HEK293 (cell line): ENCODE results near the gene EXOC7.

Source experiments
- ATF2 ChIP-seq: fragments of 450-650 bp; formaldehyde crosslinking; IDR thresholded peaks from 2 replicates; pipeline ENCODE4 v1.5.1; 2016; ENCODE audit warnings: missing biosample characterization, missing genetic modification characterization, low read depth
- CTCF ChIP-seq: fragments of 450-650 bp; formaldehyde crosslinking; IDR thresholded peaks from 2 replicates; pipeline ENCODE4 v1.5.1; 2016; ENCODE audit warnings: missing biosample characterization, missing genetic modification characterization
- GLI2 ChIP-seq: fragments of 450-650 bp; formaldehyde crosslinking; IDR thresholded peaks from 2 replicates; pipeline ENCODE4; 2017; ENCODE audit warnings: missing biosample characterization, missing genetic modification characterization, low read depth, borderline replicate concordance
- ZBTB26 ChIP-seq: fragments of 450-650 bp; formaldehyde crosslinking; optimal IDR thresholded peaks from 2 replicates; pipeline ENCODE3; 2016; ENCODE audit warnings: missing biosample characterization, mild to moderate bottlenecking, missing genetic modification characterization
- ZNF133 ChIP-seq: fragments of 450-650 bp; formaldehyde crosslinking; IDR thresholded peaks from 2 replicates; pipeline ENCODE4 v1.5.1; 2016; ENCODE audit warnings: missing biosample characterization, missing genetic modification characterization
- ZNF138 ChIP-seq: fragments of 450-650 bp; formaldehyde crosslinking; IDR thresholded peaks from 2 replicates; pipeline ENCODE4 v1.5.1; 2016; ENCODE audit warnings: missing biosample characterization, missing genetic modification characterization, borderline replicate concordance
- ZNF362 ChIP-seq: fragments of 450-650 bp; formaldehyde crosslinking; IDR thresholded peaks from 2 replicates; pipeline ENCODE4 v1.5.1; 2016; ENCODE audit warnings: missing biosample characterization, missing genetic modification characterization
- ZNF404 ChIP-seq: fragments of 450-650 bp; formaldehyde crosslinking; IDR thresholded peaks from 2 replicates; pipeline ENCODE4 v1.5.1; 2017; ENCODE audit warnings: missing biosample characterization, missing genetic modification characterization
- ZNF830 ChIP-seq: fragments of 450-650 bp; IDR thresholded peaks from 2 replicates; pipeline ENCODE4 v1.5.0; 2018; ENCODE audit warnings: missing biosample characterization, missing genetic modification characterization, low read depth, mild to moderate bottlenecking, moderate library complexity
- TF ChIP-seq, protein P1 (sequence below): fragments of 450-650 bp; formaldehyde crosslinking; IDR thresholded peaks from 2 replicates; pipeline ENCODE4 v1.5.1; 2016; ENCODE audit warnings: missing biosample characterization, missing genetic modification characterization

- no peak for TF ChIP-seq ZNF362 (tag by site-specific recombination)
- no peak for TF ChIP-seq GLI2 (tag by site-specific recombination)
- TF ChIP-seq ATF2 (tag by site-specific recombination): peak; percentile 95
- TF ChIP-seq ZNF133 (tag by site-specific recombination): no peak
- TF ChIP-seq CTCF: no peak
- no peak for TF ChIP-seq ZBTB26 (tag by site-specific recombination)
- TF ChIP-seq ZNF404 (tag by site-specific recombination): no peak
- TF ChIP-seq, protein P1, sequence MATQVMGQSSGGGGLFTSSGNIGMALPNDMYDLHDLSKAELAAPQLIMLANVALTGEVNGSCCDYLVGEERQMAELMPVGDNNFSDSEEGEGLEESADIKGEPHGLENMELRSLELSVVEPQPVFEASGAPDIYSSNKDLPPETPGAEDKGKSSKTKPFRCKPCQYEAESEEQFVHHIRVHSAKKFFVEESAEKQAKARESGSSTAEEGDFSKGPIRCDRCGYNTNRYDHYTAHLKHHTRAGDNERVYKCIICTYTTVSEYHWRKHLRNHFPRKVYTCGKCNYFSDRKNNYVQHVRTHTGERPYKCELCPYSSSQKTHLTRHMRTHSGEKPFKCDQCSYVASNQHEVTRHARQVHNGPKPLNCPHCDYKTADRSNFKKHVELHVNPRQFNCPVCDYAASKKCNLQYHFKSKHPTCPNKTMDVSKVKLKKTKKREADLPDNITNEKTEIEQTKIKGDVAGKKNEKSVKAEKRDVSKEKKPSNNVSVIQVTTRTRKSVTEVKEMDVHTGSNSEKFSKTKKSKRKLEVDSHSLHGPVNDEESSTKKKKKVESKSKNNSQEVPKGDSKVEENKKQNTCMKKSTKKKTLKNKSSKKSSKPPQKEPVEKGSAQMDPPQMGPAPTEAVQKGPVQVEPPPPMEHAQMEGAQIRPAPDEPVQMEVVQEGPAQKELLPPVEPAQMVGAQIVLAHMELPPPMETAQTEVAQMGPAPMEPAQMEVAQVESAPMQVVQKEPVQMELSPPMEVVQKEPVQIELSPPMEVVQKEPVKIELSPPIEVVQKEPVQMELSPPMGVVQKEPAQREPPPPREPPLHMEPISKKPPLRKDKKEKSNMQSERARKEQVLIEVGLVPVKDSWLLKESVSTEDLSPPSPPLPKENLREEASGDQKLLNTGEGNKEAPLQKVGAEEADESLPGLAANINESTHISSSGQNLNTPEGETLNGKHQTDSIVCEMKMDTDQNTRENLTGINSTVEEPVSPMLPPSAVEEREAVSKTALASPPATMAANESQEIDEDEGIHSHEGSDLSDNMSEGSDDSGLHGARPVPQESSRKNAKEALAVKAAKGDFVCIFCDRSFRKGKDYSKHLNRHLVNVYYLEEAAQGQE (tag by site-specific recombination): no peak
- no peak for TF ChIP-seq ZNF830 (tag by site-specific recombination)
- TF ChIP-seq ZNF138 (tag by site-specific recombination): no peak
These were observed 65.5 kb downstream of the EXOC7 start for GRCh38 chr17:76038050-76038449.
